LNCaP clone FGC (cell line): ENCODE data around the gene ZNF280B.
"Not testable (repeated sequence)": the region's sequence is repeated elsewhere in the genome, so short reads cannot be mapped to it uniquely, and the experiment has no call there.

Experiments used
- DNase-seq: peaks from one replicate; pipeline ENCODE4 v3.0.0-alpha.2; 2011; ENCODE audit warnings: low read depth
- H3K4me3 ChIP-seq: 2 replicates; pipeline ENCODE4 v1.5.1; 2011; ENCODE audit warnings: mild to moderate bottlenecking, low read depth, low read length, control low read depth
- TF ChIP-seq, protein P1 (sequence below): IDR thresholded peaks from 2 replicates; pipeline ENCODE4 v1.5.1; 2012; ENCODE audit warnings: mild to moderate bottlenecking; ENCODE audit not compliant: control insufficient read depth, insufficient read depth; ENCODE audit errors: extremely low read depth

ZNF280B gene

DNA sequence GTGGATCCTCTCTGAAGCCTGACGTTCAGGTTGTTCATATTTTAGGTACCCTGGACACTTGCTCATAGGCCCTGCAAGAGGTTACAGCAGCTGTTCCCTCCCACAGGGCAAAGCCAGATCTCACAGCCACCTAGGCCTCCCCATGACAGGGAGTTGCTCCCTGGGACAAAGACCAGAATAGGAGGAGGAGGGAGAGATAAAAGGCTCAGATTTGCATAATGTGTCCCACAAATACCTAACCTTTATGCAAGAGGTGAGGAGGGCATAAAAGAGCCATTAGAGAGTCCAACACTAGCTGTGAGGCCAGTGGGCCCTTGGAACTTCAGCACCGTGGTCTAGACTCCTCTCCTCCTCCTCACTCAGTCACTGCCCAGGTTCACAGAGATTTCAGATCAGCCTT, 33.8 kb downstream of the ZNF280B start:
- DNase-seq = no peak
- TF ChIP-seq, protein P1, sequence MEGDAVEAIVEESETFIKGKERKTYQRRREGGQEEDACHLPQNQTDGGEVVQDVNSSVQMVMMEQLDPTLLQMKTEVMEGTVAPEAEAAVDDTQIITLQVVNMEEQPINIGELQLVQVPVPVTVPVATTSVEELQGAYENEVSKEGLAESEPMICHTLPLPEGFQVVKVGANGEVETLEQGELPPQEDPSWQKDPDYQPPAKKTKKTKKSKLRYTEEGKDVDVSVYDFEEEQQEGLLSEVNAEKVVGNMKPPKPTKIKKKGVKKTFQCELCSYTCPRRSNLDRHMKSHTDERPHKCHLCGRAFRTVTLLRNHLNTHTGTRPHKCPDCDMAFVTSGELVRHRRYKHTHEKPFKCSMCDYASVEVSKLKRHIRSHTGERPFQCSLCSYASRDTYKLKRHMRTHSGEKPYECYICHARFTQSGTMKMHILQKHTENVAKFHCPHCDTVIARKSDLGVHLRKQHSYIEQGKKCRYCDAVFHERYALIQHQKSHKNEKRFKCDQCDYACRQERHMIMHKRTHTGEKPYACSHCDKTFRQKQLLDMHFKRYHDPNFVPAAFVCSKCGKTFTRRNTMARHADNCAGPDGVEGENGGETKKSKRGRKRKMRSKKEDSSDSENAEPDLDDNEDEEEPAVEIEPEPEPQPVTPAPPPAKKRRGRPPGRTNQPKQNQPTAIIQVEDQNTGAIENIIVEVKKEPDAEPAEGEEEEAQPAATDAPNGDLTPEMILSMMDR = no peak
- no peak overlapping the region for H3K4me3 ChIP-seq

DNA sequence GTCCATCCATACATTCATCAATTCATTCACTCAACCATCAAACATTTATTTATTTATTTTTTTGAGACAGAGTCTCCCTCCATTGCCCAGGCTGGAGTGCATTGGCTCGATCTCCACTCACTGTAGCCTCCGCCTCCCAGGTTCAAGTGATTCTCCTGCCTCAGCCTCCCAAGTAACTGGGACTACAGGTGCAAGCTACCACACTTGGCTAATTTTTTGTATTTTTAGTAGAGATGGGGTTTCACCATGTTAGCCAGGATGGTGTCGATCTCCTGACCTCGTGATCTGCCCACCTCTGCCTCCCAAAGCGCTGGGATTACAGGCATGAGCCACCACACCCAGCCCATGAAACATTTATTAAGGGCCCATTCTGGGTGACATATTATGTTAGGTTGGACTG, 37.4 kb downstream of the ZNF280B start:
- DNase-seq = not testable (repeated sequence)

DNA sequence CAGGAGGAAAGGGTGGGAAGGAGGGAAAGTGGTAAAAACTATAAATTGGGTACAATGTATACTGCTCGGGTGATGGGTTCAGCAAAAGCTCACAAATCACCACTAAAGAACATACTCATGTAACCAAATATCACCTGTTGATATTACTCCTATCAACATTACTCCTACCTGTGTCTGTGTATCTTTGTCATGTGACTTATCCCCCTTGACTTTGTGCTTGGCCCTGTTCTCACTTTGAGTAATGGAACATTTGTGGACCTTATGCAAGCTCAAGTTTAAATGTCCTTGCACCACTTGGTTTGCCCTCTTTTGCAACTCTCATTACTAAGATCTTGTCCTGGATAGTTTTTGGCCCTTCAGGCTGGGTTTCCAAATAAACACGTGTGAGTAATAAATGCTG, 39.0 kb downstream of the ZNF280B start:
- H3K4me3 ChIP-seq = no peak overlapping the region
- TF ChIP-seq, protein P1 = no peak
- no peak for DNase-seq

More for the DNA sequence above, 37.4 kb downstream of the ZNF280B start:
- H3K4me3 ChIP-seq = not testable (repeated sequence)

DNA sequence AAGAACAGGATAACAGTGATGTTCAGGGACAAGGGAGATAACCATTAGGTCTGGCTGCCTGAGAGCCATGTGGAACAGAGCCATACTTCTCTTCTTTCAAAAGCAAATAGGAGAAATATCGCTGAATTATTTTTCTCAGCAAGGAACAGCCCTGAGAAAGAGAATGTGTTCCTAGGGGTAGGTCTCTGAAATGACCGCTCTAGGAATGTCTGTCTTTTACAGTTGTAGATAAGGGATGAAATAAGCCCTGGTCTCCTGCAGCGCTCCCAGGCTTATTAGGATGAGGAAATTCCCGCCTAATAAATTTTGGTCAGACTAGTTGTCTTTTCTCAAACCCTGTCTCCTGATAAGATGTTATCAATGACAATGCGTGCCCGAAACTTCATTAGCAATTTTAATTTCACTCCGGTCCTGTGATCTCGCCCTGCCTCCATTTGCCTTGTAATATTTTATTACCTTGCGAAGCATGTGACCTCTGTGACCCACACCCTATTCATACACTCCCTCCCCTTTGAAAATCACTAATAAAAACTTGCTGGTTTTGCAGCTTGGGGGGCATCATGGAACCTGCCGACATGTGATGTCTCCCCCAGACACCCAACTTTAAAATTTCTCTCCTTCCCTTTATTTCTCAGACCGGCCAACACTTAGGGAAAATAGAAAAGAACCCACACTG, 39.6 kb downstream of the ZNF280B start:
- not testable (repeated sequence) for H3K4me3 ChIP-seq, DNase-seq

DNA sequence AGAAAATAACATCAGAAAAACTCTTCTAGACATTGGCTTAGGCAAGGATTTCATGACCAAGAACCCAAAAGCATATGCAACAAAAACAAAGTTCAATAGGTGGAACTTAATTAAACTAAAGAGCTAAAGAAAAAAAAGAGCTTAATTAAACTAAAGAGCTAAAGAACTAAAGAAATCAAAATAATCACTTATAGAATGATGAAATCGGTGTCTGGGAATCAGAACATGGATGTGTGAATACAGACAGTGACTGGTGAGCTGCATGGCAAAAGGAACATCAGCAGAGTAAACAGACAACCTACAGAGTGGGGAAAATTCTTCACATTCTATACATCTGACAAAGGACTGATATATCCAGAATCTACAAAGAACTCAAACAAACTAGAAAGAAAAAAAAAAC, 41.4 kb downstream of the ZNF280B start:
- TF ChIP-seq, protein P1 = no peak
- H3K4me3 ChIP-seq = no peak overlapping the region
- DNase-seq = no peak

DNA sequence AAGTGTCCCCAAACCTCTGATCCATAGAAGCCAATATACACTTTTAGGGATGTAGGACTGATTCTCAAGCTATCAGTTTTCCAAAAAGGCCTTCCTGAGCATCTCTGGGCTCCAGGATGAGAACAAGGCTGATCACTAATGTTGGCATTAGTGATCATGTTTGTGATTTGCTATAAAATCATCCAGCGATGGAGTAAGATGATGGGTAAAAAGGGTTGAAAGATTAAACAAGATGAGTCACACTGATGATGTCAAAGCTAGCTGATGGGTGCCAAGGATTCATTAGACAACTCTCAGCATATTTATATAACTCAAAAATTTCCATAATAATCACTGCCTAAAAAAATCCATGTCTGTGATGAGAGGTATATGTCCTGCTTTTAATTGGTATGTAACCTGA, 42.8 kb downstream of the ZNF280B start:
- no peak overlapping the region for H3K4me3 ChIP-seq
- DNase-seq = no peak
- TF ChIP-seq, protein P1 = no peak

DNA sequence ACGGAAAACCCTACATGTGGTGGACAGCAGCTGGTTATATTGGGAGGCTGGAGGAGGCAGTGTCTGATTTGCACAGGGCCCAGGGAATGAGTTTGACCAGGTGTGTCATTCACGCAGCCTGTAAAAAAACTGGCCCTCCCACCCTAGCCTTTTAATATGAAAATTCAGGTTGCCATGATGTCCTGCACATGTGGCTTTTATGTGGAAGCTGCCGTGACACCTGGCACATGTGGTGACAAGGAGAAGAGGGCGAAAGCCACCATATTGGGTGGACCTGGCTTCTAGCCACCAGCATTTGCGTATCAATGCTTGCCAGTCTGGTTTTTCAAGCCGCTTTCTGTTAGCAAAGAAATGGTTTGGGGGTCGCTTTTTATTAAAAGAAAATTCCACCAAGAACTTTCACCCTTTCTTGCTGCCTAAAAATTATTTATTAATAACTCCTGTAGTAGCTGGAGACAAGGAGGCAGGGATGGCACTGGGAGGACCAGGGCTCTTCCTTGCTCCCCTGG, 43.4 kb downstream of the ZNF280B start:
- no peak overlapping the region for H3K4me3 ChIP-seq
- DNase-seq = no peak
- TF ChIP-seq, protein P1 = no peak

DNA sequence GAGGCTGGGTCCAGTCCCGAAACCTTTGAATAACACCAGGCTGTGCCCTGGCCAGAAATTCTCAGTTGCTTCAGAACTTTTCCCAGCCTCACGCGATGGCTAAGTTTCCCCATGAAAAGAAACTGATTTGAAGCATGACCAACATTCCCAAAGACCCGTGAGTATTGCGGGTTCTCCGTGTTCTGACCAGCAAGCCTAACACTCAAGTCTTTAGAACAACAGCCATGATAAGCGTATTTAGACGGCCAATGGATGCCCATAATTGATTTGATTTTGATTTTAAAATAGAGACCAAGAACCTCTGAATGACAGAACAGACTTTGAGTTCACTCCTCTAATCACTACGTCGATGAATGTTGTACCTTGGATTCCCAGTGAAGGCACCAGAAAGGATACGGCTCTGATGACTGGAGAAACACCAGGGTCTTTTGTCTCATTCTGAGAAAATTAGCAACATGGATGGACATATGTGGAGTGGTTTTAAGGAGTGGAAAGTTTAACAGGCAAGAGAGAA, 43.9 kb downstream of the ZNF280B start:
- TF ChIP-seq, protein P1 = no peak
- DNase-seq = no peak
- H3K4me3 ChIP-seq = no peak overlapping the region
